ENCODE data around the gene PER1.

DNA sequence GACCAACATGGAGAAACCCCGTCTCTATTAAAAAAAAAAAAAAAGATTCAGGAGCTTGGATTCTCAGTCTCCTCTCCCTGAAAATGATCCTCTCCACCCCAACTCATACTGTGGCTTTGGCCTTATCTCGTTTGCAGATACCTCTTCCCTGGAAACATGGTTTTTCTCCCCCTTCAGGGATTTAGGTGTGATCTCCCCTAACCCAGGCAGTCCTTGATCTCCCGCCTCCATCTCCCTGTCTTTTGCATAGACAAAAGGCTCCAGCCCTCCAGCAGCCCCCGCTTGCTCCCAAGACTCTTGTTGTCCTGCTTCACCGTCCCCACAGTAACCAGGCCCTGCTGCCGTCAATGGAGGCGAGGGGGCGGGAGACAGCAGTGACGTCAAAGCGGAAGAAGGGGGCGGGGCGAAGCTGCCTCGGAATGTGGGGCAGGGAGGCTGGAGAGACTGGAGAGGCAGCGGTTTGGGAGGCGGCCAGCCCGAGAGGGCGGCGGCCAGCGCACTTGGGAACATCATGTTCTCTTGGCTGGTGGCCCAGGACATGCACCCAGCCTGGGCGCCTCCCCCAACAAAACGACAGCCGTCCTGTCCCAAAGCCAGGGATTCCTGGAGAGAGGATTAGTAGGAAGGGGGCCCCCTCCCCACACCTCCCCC lies 1.9 kb upstream of the PER1 start:
- TF ChIP-seq, protein P1, sequence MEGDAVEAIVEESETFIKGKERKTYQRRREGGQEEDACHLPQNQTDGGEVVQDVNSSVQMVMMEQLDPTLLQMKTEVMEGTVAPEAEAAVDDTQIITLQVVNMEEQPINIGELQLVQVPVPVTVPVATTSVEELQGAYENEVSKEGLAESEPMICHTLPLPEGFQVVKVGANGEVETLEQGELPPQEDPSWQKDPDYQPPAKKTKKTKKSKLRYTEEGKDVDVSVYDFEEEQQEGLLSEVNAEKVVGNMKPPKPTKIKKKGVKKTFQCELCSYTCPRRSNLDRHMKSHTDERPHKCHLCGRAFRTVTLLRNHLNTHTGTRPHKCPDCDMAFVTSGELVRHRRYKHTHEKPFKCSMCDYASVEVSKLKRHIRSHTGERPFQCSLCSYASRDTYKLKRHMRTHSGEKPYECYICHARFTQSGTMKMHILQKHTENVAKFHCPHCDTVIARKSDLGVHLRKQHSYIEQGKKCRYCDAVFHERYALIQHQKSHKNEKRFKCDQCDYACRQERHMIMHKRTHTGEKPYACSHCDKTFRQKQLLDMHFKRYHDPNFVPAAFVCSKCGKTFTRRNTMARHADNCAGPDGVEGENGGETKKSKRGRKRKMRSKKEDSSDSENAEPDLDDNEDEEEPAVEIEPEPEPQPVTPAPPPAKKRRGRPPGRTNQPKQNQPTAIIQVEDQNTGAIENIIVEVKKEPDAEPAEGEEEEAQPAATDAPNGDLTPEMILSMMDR (conservative IDR thresholded peaks at IDR 0.05; ENCODE audit: low read depth, low read length) = no peak
- TF ChIP-seq EZH2 (IDR thresholded peaks at IDR 0.05; ENCODE audit: low read length, unreplicated experiment) (no peak), EZH2phosphoT487 (IDR thresholded peaks at IDR 0.05; ENCODE audit: borderline replicate concordance, low read length) (no peak)
